Right lobe of liver (tissue), 6 donors: ENCODE data around the gene TTC13. TPM values are rescaled to one million over a fixed set of nuclear protein-coding genes. Genes with fewer than 3 reads are reported as not detected.
"Not testable (repeated sequence)": the region's sequence is repeated elsewhere in the genome, so short reads cannot be mapped to it uniquely, and the experiment has no call there.

Experiments used
- ATAC-seq, 4 donors: fragments of 200-7000 bp; cut with Tn5 transposase; one replicate each; pipeline ENCODE4 v1.9.1; 2020; ENCODE audit warnings: mild to moderate bottlenecking in 4 of 4, moderate library complexity in 4 of 4
- DNase-seq, 3 donors: peaks; one replicate each; pipeline ENCODE4 v3.0.0-alpha.2; 2020
- H3K27ac ChIP-seq, 3 donors: fragments of 200-600 bp; one replicate each; pipeline ENCODE4 v1.8.0; 2022
- H3K27me3 ChIP-seq, 2 donors: fragments of 200-600 bp; one replicate each; pipeline ENCODE4 v1.8.0; 2022
- H3K36me3 ChIP-seq, 4 donors: fragments of 200-600 bp; sonication (generic) in 1 of 4; one replicate each; pipeline versions ENCODE4 v1.5.1 to v1.8.0; 2017 to 2022; ENCODE audit warnings: control low read depth in 1 of 4
- H3K4me1 ChIP-seq, 4 donors: fragments of 200-600 bp; sonication (generic) in 1 of 4; one replicate each; pipeline versions ENCODE4 v1.5.1 to v1.8.0; 2017 to 2022; ENCODE audit warnings: control low read depth in 1 of 4
- H3K4me3 ChIP-seq, 3 donors: fragments of 200-600 bp; one replicate each; pipeline ENCODE4 v1.8.0; 2022
- H3K9me3 ChIP-seq, 4 donors: fragments of 200-600 bp; sonication (generic) in 1 of 4; one replicate each; pipeline versions ENCODE4 v1.5.1 to v1.8.0; 2017 to 2022; ENCODE audit warnings: control low read depth in 1 of 4
- CTCF ChIP-seq, 4 donors: fragments of 200-600 bp in 3 of 4; fragments of 450-650 bp in 1 of 4; IDR thresholded peaks; one replicate each; pipeline versions ENCODE4 v1.5.1 to v1.8.0; 2016 to 2022; ENCODE audit warnings: antibody characterized with exemption in 4 of 4, mild to moderate bottlenecking in 2 of 4
- POLR2A ChIP-seq: fragments of 450-650 bp; IDR thresholded peaks from one replicate; pipeline ENCODE4 v1.6.1; 2017; ENCODE audit warnings: antibody characterized with exemption, mild to moderate bottlenecking
- WGBS: methylation state at CpG from one replicate; pipeline ENCODE4 v1.1.6; 2018; ENCODE audit warnings: low coverage, low lambda C conversion rate; ENCODE audit not compliant: insufficient coverage; ENCODE audit errors: missing lambda C conversion rate; 5-methylcytosine and 5-hydroxymethylcytosine counted together
- intact Hi-C, 2 donors: fragments of 100-400 bp; cut with DNase I; formaldehyde crosslinking; loops; one replicate each; pipeline versions ENCODE4 v1.11.2 to v1.14.1; 2022
- total RNA-seq, 6 experiments: library from RNA; depleted of rRNA in 2 of 6; stranded (reverse); fragments of >200 nt in 2 of 6; fragmentation: NEBNext Ultra II Directional in 3 of 6; extraction: Animal tissue kit (Norgen Biotek cat#: 25700) in 3 of 6; gene quantifications; one replicate each; pipeline versions ENCODE4 v1.1.0 to v1.2.4, GENCODE V29; 2016 to 2023
- donor health status: DM: no; HTN: yes; CAD: no.
- donor health status: DM: no; HTN: no; CAD: no.
- donor health status: DM: no; HTN: no; CAD: no.
- donor health status: DM: no; HTN: yes; CAD: no.
- donor health status: DM: no; HTN: yes; CAD: no.

Gene TTC13
- total RNA-seq, 6 experiments from 2014 or later = 5.3 to 10.7 (median 6.2) TPM

- no peaks in the 10 kb centered on the region for H3K9me3 ChIP-seq
- no peak overlapping the region for H3K4me3 ChIP-seq
- intact Hi-C loops = no loop called here
- H3K27ac ChIP-seq = no peak overlapping the region
- TF ChIP-seq CTCF (IDR thresholded peaks at IDR 0.05) (no peak), POLR2A (no peak)
- 84% methylated on average over 4 of the region's 6 CpGs for WGBS
- peaks cover 0 to 9% (median 4%) of the 10 kb centered on the region in 4 donors for H3K36me3 ChIP-seq
- no peaks in the 10 kb centered on the region for H3K4me1 ChIP-seq
- ATAC-seq = no peak
- no peaks in the 10 kb centered on the region for H3K27me3 ChIP-seq
- no peak for DNase-seq
These were observed 7.0 kb upstream of the TTC13 start for GRCh38 chr1:230985711-230986110.

DNA sequence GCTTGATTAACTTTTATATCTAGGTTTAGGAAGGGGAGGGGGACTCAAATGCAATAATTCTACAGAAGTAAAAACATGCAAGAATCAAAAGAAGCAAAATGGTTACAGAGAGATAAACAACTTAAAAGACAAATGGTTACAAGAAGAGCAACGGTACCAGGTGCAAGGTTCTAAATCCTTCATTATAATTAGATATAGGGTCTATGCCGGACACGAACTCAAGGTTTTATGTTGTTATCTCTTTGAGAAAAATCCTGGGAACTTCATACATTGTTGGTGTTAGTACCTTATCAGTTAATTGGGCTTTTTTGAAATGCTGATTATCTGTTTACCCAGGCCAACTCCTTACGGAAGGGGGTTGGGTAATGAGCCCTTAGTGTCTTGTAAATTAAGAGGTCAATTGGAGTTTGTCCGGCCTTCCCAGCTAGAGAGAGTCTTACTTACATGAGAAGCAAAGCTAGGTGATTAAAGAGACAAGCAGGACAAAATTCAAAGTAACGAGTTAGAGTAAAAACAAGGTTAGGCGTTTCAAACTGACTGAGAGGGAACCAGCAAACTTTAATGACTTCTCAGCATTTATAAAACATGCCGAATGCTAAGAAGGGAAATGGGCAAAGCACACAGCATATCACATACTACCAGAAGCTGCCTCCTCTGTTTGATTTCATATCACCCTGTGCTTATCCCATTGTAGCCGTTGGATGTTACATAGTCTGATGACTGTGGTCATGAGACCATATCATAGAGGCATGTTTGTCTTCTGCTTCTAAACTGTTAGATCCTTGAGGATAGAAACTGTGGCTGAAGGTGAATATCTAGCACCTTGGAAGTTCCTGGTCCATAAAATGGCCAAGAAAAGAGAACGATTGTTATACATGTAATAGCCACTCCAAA lies 6.2 kb upstream of the TTC13 start:
- H3K36me3 ChIP-seq, DNase-seq, H3K27ac ChIP-seq, ATAC-seq, H3K4me1 ChIP-seq, H3K4me3 ChIP-seq, intact Hi-C loops, H3K27me3 ChIP-seq, H3K9me3 ChIP-seq: not testable (repeated sequence)
- WGBS = 77% methylated on average over 10 of the region's 10 CpGs

- TF ChIP-seq POLR2A (no peak), CTCF (IDR thresholded peaks at IDR 0.05) (no peak)
- Histone ChIP-seq H3K9me3 (no peaks in the 10 kb centered on the region), H3K27ac (no peak overlapping the region), H3K36me3 (no peaks in the 10 kb centered on the region), H3K27me3 (no peaks in the 10 kb centered on the region), H3K4me3 (no peak overlapping the region), H3K4me1 (peaks cover 0 to 11% (median 4%) of the 10 kb centered on the region in 4 donors)
- no peak for DNase-seq
- ATAC-seq = no peak
- 92% methylated on average over 5 of the region's 5 CpGs for WGBS
- intact Hi-C loops = no loop called here
These were observed 5.2 kb upstream of the TTC13 start for GRCh38 chr1:230983811-230984210.

GRCh38 chr1:230982696-230983095 lies 4.0 kb upstream of the TTC13 start:
- DNase-seq = no peak
- Histone ChIP-seq H3K9me3 (no peaks in the 10 kb centered on the region), H3K36me3 (no peaks in the 10 kb centered on the region), H3K4me1 (peaks cover 0 to 11% (median 5%) of the 10 kb centered on the region in 4 donors), H3K27me3 (no peaks in the 10 kb centered on the region), H3K27ac (no peak overlapping the region), H3K4me3 (no peak overlapping the region)
- no peak for TF ChIP-seq POLR2A
- no peak for TF ChIP-seq CTCF (IDR thresholded peaks at IDR 0.05)
- no peak for ATAC-seq
- intact Hi-C loops = no loop called here
- WGBS = 72% methylated on average over 4 of the region's 4 CpGs

DNA sequence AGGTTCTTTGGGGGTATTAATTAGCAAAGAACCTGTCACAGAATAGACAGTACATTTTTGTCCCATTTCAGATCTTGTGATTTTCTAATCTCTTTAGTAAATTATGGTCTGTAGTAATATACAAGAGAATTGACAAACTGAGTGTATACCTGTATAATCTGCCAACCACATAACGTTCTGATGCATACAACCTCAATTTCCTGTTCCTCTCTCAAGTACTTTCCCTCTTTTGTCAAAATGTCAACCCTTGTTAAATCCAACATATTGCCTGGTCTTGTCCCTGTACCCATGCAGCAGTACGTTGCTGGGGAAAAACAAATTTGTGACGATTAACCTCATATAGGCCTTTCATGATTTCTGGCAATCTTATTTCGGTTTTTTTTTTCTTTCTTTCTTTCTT lies 1.3 kb upstream of the TTC13 start:
- peaks cover 0 to 12% (median 5%) of the 10 kb centered on the region in 4 donors for H3K4me1 ChIP-seq
- H3K27me3 ChIP-seq = no peaks in the 10 kb centered on the region
- no peak for TF ChIP-seq CTCF (IDR thresholded peaks at IDR 0.05)
- TF ChIP-seq POLR2A = no peak
- DNase-seq = no peak
- no peaks in the 10 kb centered on the region for H3K9me3 ChIP-seq
- intact Hi-C loops = no loop called here
- no peak for ATAC-seq
- peak overlapping the region in 2 of 3 donors; percentile 63 to 78 for H3K4me3 ChIP-seq
- WGBS = 75% methylated on average over 4 of the region's 4 CpGs
- H3K27ac ChIP-seq = no peak overlapping the region
- no peaks in the 10 kb centered on the region for H3K36me3 ChIP-seq
